Adrenal gland (tissue), 12 donors: ENCODE results near the gene NEK9. TPM values are rescaled to one million over a fixed set of nuclear protein-coding genes. Genes with fewer than 3 reads are reported as not detected.

Experiments
- DNase-seq, 7 donors: peaks; one replicate each; pipeline ENCODE4 v3.0.0-alpha.2; 2019 to 2020
- H3K27ac ChIP-seq, 5 donors: fragments of 200-600 bp; sonication (generic) in 4 of 5; 1 replicate in 3 of 5; 2 replicates in 2 of 5; pipeline versions ENCODE4 v1.5.1 to v1.8.0; 2016 to 2020; ENCODE audit warnings: mild to moderate bottlenecking in 1 of 5
- H3K27me3 ChIP-seq: fragments of 200-600 bp; 2 replicates; pipeline ENCODE4 v1.8.0; 2021
- H3K36me3 ChIP-seq, 2 donors: fragments of 200-600 bp; replicated peaks in 1 of 2; 1 replicate in 1 of 2; 2 replicates in 1 of 2; pipeline versions ENCODE4 v1.5.1 to v1.8.0; 2018 to 2022
- H3K4me1 ChIP-seq, 2 donors: fragments of 200-600 bp; replicated peaks in 1 of 2; 1 replicate in 1 of 2; 2 replicates in 1 of 2; pipeline versions ENCODE4 v1.5.1 to v1.8.0; 2018 to 2021
- H3K4me3 ChIP-seq, 4 donors: fragments of 200-600 bp; sonication (generic) in 3 of 4; one replicate each; pipeline ENCODE4 v1.5.1; 2016 to 2018
- H3K9me3 ChIP-seq, 3 donors: fragments of 200-600 bp; sonication (generic) in 1 of 3; replicated peaks in 1 of 3; 1 replicate in 2 of 3; 2 replicates in 1 of 3; pipeline versions ENCODE4 v1.5.1 to v1.8.0; 2016 to 2021
- CTCF ChIP-seq, 6 experiments: fragments of 450-650 bp in 4 of 6; fragments of 200-600 bp in 2 of 6; sonication (generic) in 1 of 6; IDR thresholded peaks; 1 replicate in 5 of 6; 2 replicates in 1 of 6; pipeline versions ENCODE4 v1.5.1 to v1.8.0; 2016 to 2021; ENCODE audit warnings: antibody characterized with exemption in 6 of 6, mild to moderate bottlenecking in 2 of 6, moderate library complexity in 1 of 6
- POLR2A ChIP-seq, 2 donors: fragments of 450-650 bp; IDR thresholded peaks; one replicate each; pipeline ENCODE4 v1.6.1; 2017; ENCODE audit warnings: antibody characterized with exemption in 2 of 2, mild to moderate bottlenecking in 2 of 2, moderate library complexity in 1 of 2
- WGBS, 4 donors: extraction: QIAGEN DNeasy Blood & Tissue Kit in 2 of 4; methylation state at CpG; one replicate each; pipeline versions ENCODE4 v1.1.5 to v1.1.7; 2013 to 2017; 5-methylcytosine and 5-hydroxymethylcytosine counted together
- intact Hi-C, 2 donors: fragments of 100-400 bp; cut with DNase I; formaldehyde crosslinking; loops; one replicate each; pipeline versions ENCODE4 v1.14.1 to v1.15.0; 2022 to 2023
- polyA plus RNA-seq, 3 donors: library from polyadenylated mRNA; stranded (reverse); fragments of 200-250 nt in 2 of 3; fragments of 350-450 nt in 1 of 3; fragmentation: Illumina TruSeq in 1 of 3; extraction: RNeasy Lipid Tissue Mini Kit (QIAGEN cat#74804) in 1 of 3; gene quantifications; one replicate each; pipeline ENCODE4 v1.2.3, GENCODE V29; 2013 to 2014
- total RNA-seq, 9 donors: library from RNA; depleted of rRNA in 4 of 9; stranded (reverse); fragments of >200 nt in 4 of 9; fragments of 120-200 nt in 1 of 9; fragmentation: NEBNext Ultra II Directional in 1 of 9; extraction: Animal tissue kit (Norgen Biotek cat#: 25700) in 1 of 9; gene quantifications; one replicate each; pipeline versions ENCODE4 v1.1.0 to v1.2.4, GENCODE V29; 2013 to 2023
- donor health status: healthy with polysubstance abuse.
- donor health status: Bipolar disorder and iron deficiency.
- donor health status: DM: yes; HTN: yes; CAD: no.
- donor health status: DM: no; HTN: no; CAD: no.
- donor health status: DM: no; HTN: no; CAD: no.
- donor health status: DM: yes; HTN: yes; CAD: no.

The NEK9 gene
- total and polyA plus RNA-seq, 12 donors: 39.2 to 165 (median 75.5) TPM

- Histone ChIP-seq H3K27ac (peak overlapping the region in 1 of 5 donors; percentile 17), H3K27me3 (no peaks in the 10 kb centered on the region), H3K36me3 (no peaks in the 10 kb centered on the region), H3K4me3 (no peak overlapping the region), H3K9me3 (no peaks in the 10 kb centered on the region), H3K4me1 (peaks cover 13 to 58% of the 10 kb centered on the region in 2 donors)
- no peak for DNase-seq
- no peak for TF ChIP-seq POLR2A (IDR thresholded peaks at IDR 0.05)
- TF ChIP-seq CTCF (IDR thresholded peaks at IDR 0.05): no peak
- intact Hi-C loops: loop anchor here in 1 of 2 donors (10.0 kb wide), 1 partner anchor 134 kb away; the partner anchor contains the start of gene FOS
- 65 to 75% (median 70%) methylated on average over 2 of the region's 2 CpGs for WGBS, 4 donors
These were observed 14.2 kb upstream of the NEK9 start for GRCh38 chr14:75141062-75141461.

GRCh38 chr14:75140620-75141019 is 13.8 kb upstream of the NEK9 start:
- intact Hi-C loops: loop anchor here in 1 of 2 donors (10.0 kb wide), 1 partner anchor 134 kb away; the partner anchor contains the start of gene FOS
- Histone ChIP-seq H3K27ac (no peak overlapping the region), H3K9me3 (no peaks in the 10 kb centered on the region), H3K27me3 (no peaks in the 10 kb centered on the region), H3K36me3 (peaks cover 0 to 2% of the 10 kb centered on the region in 2 donors), H3K4me3 (no peak overlapping the region), H3K4me1 (peaks cover 13 to 53% of the 10 kb centered on the region in 2 donors)
- DNase-seq: no peak
- TF ChIP-seq CTCF (IDR thresholded peaks at IDR 0.05) (no peak), POLR2A (IDR thresholded peaks at IDR 0.05) (no peak)
- 84 to 91% (median 86%) methylated on average over 2 of the region's 2 CpGs for WGBS, 4 donors

GRCh38 chr14:75139185-75139584 is 12.3 kb upstream of the NEK9 start:
- intact Hi-C loops: loop anchor here in 1 of 2 donors (10.0 kb wide), 1 partner anchor 356 kb away; no protein-coding TSS in a partner anchor
- TF ChIP-seq CTCF (IDR thresholded peaks at IDR 0.05) (no peak), POLR2A (IDR thresholded peaks at IDR 0.05) (no peak)
- H3K36me3 ChIP-seq: peaks cover 0 to 16% of the 10 kb centered on the region in 2 donors
- no peaks in the 10 kb centered on the region for H3K9me3 ChIP-seq
- WGBS, 4 donors: 80 to 85% (median 81%) methylated on average over 2 of the region's 2 CpGs
- peak overlapping the region in 1 of 5 donors; percentile 50 for H3K27ac ChIP-seq
- no peak for DNase-seq
- peaks cover 10 to 39% of the 10 kb centered on the region in 2 donors for H3K4me1 ChIP-seq
- no peak overlapping the region for H3K4me3 ChIP-seq
- no peaks in the 10 kb centered on the region for H3K27me3 ChIP-seq

GRCh38 chr14:75138492-75138891 is 11.6 kb upstream of the NEK9 start:
- DNase-seq: no peak
- no peak overlapping the region for H3K4me3 ChIP-seq
- TF ChIP-seq CTCF (IDR thresholded peaks at IDR 0.05): no peak
- no peak for TF ChIP-seq POLR2A (IDR thresholded peaks at IDR 0.05)
- peaks cover 0 to 23% of the 10 kb centered on the region in 2 donors for H3K36me3 ChIP-seq
- intact Hi-C loops: loop anchor here in 1 of 2 donors (10.0 kb wide), 1 partner anchor 356 kb away; no protein-coding TSS in a partner anchor
- no peaks in the 10 kb centered on the region for H3K9me3 ChIP-seq
- no peaks in the 10 kb centered on the region for H3K27me3 ChIP-seq
- WGBS, 4 donors: 23 to 61% (median 50%) methylated on average over 1 of the region's 1 CpG
- peak overlapping the region in 3 of 5 donors; percentile 13 to 65 (median 50) for H3K27ac ChIP-seq
- H3K4me1 ChIP-seq: peaks cover 10 to 35% of the 10 kb centered on the region in 2 donors
